ENCODE results near the gene CUL4A. TPM values are rescaled to one million over a fixed set of nuclear protein-coding genes. Genes with fewer than 3 reads are reported as not detected.

CUL4A gene
- total RNA-seq, 3 donors from 2014 or later (not counting 1 experiment from before 2014, with no cell fraction given) = 56.3 to 97.8 (median 97.7) TPM

DNA sequence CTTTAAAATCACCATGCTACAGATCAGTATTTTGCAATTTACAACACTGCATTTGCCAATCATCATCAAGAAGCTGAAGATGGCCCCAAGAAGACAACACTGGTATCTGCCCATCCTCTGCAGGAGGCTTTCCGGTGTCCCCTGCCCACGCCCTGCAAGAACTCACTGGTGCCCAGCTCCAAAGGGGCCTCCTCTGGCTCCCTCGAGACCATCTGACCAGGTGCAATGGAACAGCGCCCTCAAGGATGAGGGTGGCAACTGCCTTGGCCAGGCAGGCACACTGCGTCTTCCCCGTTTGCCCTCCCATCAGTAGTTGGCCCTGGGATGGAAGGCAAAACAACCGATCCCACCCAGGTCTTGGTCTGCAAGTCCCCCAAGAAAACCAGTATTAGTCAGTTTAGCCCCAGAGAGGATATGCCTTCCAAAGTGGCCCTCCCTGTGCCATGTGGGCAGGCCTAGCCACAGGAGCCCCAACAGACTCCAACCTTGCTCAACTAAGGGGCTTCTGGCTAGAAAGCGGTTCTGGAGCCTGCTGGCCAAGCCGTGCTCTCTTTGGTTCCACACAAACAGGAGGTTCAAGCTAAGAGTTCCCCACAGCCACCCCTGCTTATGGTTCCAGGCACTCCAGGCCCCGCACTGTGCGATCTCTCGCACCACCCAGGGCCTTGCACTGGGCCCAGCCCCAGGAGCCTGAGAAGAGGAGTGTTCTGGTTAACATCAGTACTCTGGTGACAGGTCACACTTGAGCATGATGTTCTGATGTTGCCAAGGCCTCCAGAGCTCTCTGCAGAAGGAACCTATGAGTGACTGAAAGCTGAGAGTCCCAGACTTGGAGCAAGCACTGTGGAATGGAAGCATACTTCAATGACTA lies 5.7 kb upstream of the CUL4A start:
- WGBS (ENCODE audit: insufficient coverage) = 95% methylated on average over 12 of the region's 12 CpGs
- H3K4me1 ChIP-seq (ENCODE audit: control insufficient read depth, insufficient read depth, low read length) = peaks cover 22% of the 10 kb centered on the region
- Mint-ChIP-seq H3K9me3 (no peaks in the 10 kb centered on the region), H3K27ac (no peak overlapping the region), H3K27me3 (ENCODE audit: low read depth in 2 of 2) (no peaks in the 10 kb centered on the region), H3K36me3 (no peaks in the 10 kb centered on the region), H3K4me1 (peaks cover 46 to 50% of the 10 kb centered on the region in 2 donors), H3K4me3 (no peak overlapping the region)
- peaks cover 20% of the 10 kb centered on the region for H3K36me3 ChIP-seq (ENCODE audit: control insufficient read depth, insufficient read depth, low read length)
- DNase-seq = no peak
- intact Hi-C loops (cut with micrococcal nuclease) = no loop called here
- H3K27me3 ChIP-seq (ENCODE audit: control insufficient read depth, insufficient read depth, low read length) = no peaks in the 10 kb centered on the region
- H3K27ac ChIP-seq (ENCODE audit: low read length) = no peak overlapping the region
- no peak for ATAC-seq
- no peak overlapping the region for H3K4me3 ChIP-seq (ENCODE audit: low read length)
- TF ChIP-seq, protein P1, sequence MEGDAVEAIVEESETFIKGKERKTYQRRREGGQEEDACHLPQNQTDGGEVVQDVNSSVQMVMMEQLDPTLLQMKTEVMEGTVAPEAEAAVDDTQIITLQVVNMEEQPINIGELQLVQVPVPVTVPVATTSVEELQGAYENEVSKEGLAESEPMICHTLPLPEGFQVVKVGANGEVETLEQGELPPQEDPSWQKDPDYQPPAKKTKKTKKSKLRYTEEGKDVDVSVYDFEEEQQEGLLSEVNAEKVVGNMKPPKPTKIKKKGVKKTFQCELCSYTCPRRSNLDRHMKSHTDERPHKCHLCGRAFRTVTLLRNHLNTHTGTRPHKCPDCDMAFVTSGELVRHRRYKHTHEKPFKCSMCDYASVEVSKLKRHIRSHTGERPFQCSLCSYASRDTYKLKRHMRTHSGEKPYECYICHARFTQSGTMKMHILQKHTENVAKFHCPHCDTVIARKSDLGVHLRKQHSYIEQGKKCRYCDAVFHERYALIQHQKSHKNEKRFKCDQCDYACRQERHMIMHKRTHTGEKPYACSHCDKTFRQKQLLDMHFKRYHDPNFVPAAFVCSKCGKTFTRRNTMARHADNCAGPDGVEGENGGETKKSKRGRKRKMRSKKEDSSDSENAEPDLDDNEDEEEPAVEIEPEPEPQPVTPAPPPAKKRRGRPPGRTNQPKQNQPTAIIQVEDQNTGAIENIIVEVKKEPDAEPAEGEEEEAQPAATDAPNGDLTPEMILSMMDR (IDR thresholded peaks at IDR 0.05) = no peak
- H3K9me3 ChIP-seq (ENCODE audit: control insufficient read depth, insufficient read depth, low read length) = no peaks in the 10 kb centered on the region

GRCh38 chr13:113204378-113204734 lies 5.1 kb upstream of the CUL4A start:
- Mint-ChIP-seq H3K4me1 (peaks cover 46 to 50% of the 10 kb centered on the region in 2 donors), H3K36me3 (no peaks in the 10 kb centered on the region), H3K27ac (no peak overlapping the region), H3K27me3 (ENCODE audit: low read depth in 2 of 2) (no peaks in the 10 kb centered on the region), H3K4me3 (no peak overlapping the region), H3K9me3 (no peaks in the 10 kb centered on the region)
- TF ChIP-seq, protein P1 (IDR thresholded peaks at IDR 0.05) = no peak
- H3K9me3 ChIP-seq (ENCODE audit: control insufficient read depth, insufficient read depth, low read length) = no peaks in the 10 kb centered on the region
- WGBS (ENCODE audit: insufficient coverage) = 93% methylated on average over 5 of the region's 5 CpGs
- DNase-seq (no peak), ATAC-seq (no peak)
- peaks cover 14% of the 10 kb centered on the region for H3K36me3 ChIP-seq (ENCODE audit: control insufficient read depth, insufficient read depth, low read length)
- no peaks in the 10 kb centered on the region for H3K27me3 ChIP-seq (ENCODE audit: control insufficient read depth, insufficient read depth, low read length)
- peaks cover 22% of the 10 kb centered on the region for H3K4me1 ChIP-seq (ENCODE audit: control insufficient read depth, insufficient read depth, low read length)
- no peak overlapping the region for H3K27ac ChIP-seq (ENCODE audit: low read length)
- no peak overlapping the region for H3K4me3 ChIP-seq (ENCODE audit: low read length)
- intact Hi-C loops (cut with micrococcal nuclease) = no loop called here

DNA sequence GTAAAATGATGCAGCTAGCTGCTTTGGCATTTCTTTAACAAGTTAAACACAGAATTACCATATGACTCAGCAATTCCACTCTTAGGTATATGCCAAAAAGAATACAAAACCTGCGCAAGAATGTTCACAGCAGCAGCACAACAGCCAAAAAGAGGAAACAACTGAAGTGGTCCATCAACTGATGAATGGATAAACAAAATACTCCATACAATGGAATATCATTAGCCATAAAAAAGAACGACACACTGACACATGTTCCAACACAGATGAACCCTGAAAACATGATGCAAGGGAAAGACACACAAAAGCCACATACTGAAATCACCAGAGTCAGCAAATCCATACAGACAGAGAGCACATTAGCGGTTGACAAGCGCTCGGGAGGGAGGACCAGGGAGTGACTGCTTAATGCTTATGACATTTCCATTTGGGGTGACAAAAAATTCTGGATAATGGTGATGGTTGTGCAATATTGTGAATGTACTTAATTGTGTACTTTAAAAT lies 3.9 kb upstream of the CUL4A start:
- peaks cover 5% of the 10 kb centered on the region for H3K36me3 ChIP-seq (ENCODE audit: control insufficient read depth, insufficient read depth, low read length)
- H3K36me3 Mint-ChIP-seq = no peaks in the 10 kb centered on the region
- H3K27ac ChIP-seq (ENCODE audit: low read length) = no peak overlapping the region
- peaks cover 50 to 54% of the 10 kb centered on the region in 2 donors for H3K4me1 Mint-ChIP-seq
- no peak for ATAC-seq
- H3K4me3 Mint-ChIP-seq = peak overlapping the region; percentile 25
- no peaks in the 10 kb centered on the region for H3K27me3 ChIP-seq (ENCODE audit: control insufficient read depth, insufficient read depth, low read length)
- no peaks in the 10 kb centered on the region for H3K27me3 Mint-ChIP-seq (ENCODE audit: low read depth in 2 of 2)
- H3K9me3 ChIP-seq (ENCODE audit: control insufficient read depth, insufficient read depth, low read length) = no peaks in the 10 kb centered on the region
- H3K27ac Mint-ChIP-seq = peak overlapping the region; percentile 8 to 88
- TF ChIP-seq, protein P1 (IDR thresholded peaks at IDR 0.05) = no peak
- H3K9me3 Mint-ChIP-seq = no peaks in the 10 kb centered on the region
- WGBS (ENCODE audit: insufficient coverage) = 70% methylated on average over 5 of the region's 5 CpGs
- no peak for DNase-seq
- no peak overlapping the region for H3K4me3 ChIP-seq (ENCODE audit: low read length)
- intact Hi-C loops (cut with micrococcal nuclease) = loop anchor here (5.0 kb wide), 1 partner anchor 92 kb away; the partner anchor contains the start of gene LAMP1
- peaks cover 22% of the 10 kb centered on the region for H3K4me1 ChIP-seq (ENCODE audit: control insufficient read depth, insufficient read depth, low read length)

All from natural killer cell (primary cell).